WERI-Rb-1 (cell line): Measurements from ENCODE around the gene ATOH7.

Experiments
- DNase-seq: peaks from one replicate; pipeline ENCODE4 v3.0.0-alpha.2; 2020
- H3K27ac ChIP-seq: fragments of 250-450 bp; sonication (Bioruptor Pico); 2 replicates; pipeline ENCODE4 v1.5.1; 2020; ENCODE audit warnings: mild to moderate bottlenecking, moderate library complexity
- H3K27me3 ChIP-seq: fragments of 250-450 bp; sonication (Bioruptor Pico); 2 replicates; pipeline ENCODE4 v1.5.1; 2021; ENCODE audit warnings: mild to moderate bottlenecking, low read depth, moderate library complexity; ENCODE audit not compliant: insufficient read depth, severe bottlenecking
- H3K36me3 ChIP-seq: fragments of 250-450 bp; sonication (Bioruptor Pico); 2 replicates; pipeline ENCODE4 v1.5.1; 2020; ENCODE audit warnings: mild to moderate bottlenecking, moderate library complexity
- H3K4me3 ChIP-seq: 2 replicates; pipeline ENCODE4 v1.5.1; 2011; ENCODE audit warnings: low read depth, mild to moderate bottlenecking, control low read depth, low read length
- H3K9me3 ChIP-seq: fragments of 250-450 bp; sonication (Bioruptor Pico); 2 replicates; pipeline ENCODE4 v1.5.1; 2021; ENCODE audit warnings: mild to moderate bottlenecking, moderate library complexity; ENCODE audit not compliant: severe bottlenecking
- CTCF ChIP-seq: IDR thresholded peaks from 2 replicates; pipeline ENCODE4 v1.5.1; 2011; ENCODE audit warnings: low read depth, mild to moderate bottlenecking, control low read depth, inconsistent platforms, low read length

The ATOH7 gene

GRCh38 chr10:68222391-68222790 lies 9.5 kb downstream of the ATOH7 start:
- DNase-seq: no peak
- H3K27me3 ChIP-seq: no peaks in the 10 kb centered on the region
- H3K9me3 ChIP-seq: no peaks in the 10 kb centered on the region
- H3K27ac ChIP-seq: no peak overlapping the region
- H3K36me3 ChIP-seq: no peaks in the 10 kb centered on the region
- TF ChIP-seq CTCF: no peak
- no peak overlapping the region for H3K4me3 ChIP-seq

GRCh38 chr10:68221196-68221595 lies 10.7 kb downstream of the ATOH7 start:
- no peak overlapping the region for H3K27ac ChIP-seq
- no peaks in the 10 kb centered on the region for H3K36me3 ChIP-seq
- H3K27me3 ChIP-seq: no peaks in the 10 kb centered on the region
- H3K9me3 ChIP-seq: no peaks in the 10 kb centered on the region
- H3K4me3 ChIP-seq: no peak overlapping the region
- TF ChIP-seq CTCF: no peak
- no peak for DNase-seq

- TF ChIP-seq CTCF: no peak
- DNase-seq: no peak
- no peak overlapping the region for H3K27ac ChIP-seq
- no peaks in the 10 kb centered on the region for H3K9me3 ChIP-seq
- no peaks in the 10 kb centered on the region for H3K36me3 ChIP-seq
- no peaks in the 10 kb centered on the region for H3K27me3 ChIP-seq
- H3K4me3 ChIP-seq: no peak overlapping the region
Measured at GRCh38 chr10:68218786-68219185, 13.1 kb downstream of the ATOH7 start.

- H3K9me3 ChIP-seq: no peaks in the 10 kb centered on the region
- no peak for DNase-seq
- H3K36me3 ChIP-seq: no peaks in the 10 kb centered on the region
- H3K27me3 ChIP-seq: no peaks in the 10 kb centered on the region
- TF ChIP-seq CTCF: peak; percentile 19; the same call in 1 of the 2 replicates
- no peak overlapping the region for H3K4me3 ChIP-seq
- H3K27ac ChIP-seq: no peak overlapping the region
Measured at GRCh38 chr10:68212721-68213352, 19.1 kb downstream of the ATOH7 start.

GRCh38 chr10:68211669-68212068 lies 20.2 kb downstream of the ATOH7 start:
- no peak for TF ChIP-seq CTCF
- Histone ChIP-seq H3K27me3 (no peaks in the 10 kb centered on the region), H3K9me3 (no peaks in the 10 kb centered on the region), H3K27ac (no peak overlapping the region), H3K36me3 (no peaks in the 10 kb centered on the region), H3K4me3 (no peak overlapping the region)
- no peak for DNase-seq

GRCh38 chr10:68208424-68209042 lies 23.4 kb downstream of the ATOH7 start:
- Histone ChIP-seq H3K27ac (no peak overlapping the region), H3K9me3 (no peaks in the 10 kb centered on the region), H3K36me3 (no peaks in the 10 kb centered on the region), H3K4me3 (no peak overlapping the region), H3K27me3 (no peaks in the 10 kb centered on the region)
- peak; percentile 87 for DNase-seq
- TF ChIP-seq CTCF: peak; percentile 89
